Liver (tissue), 9 donors: ENCODE measurements around the gene NXN. TPM values are rescaled to one million over a fixed set of nuclear protein-coding genes. Genes with fewer than 3 reads are reported as not detected.

ENCODE experiments used
- DNase-seq: peaks from one replicate; pipeline ENCODE4 v3.0.0-alpha.2; 2017; ENCODE audit warnings: low spot score
- H3K27ac ChIP-seq, 2 donors: one replicate each; pipeline ENCODE4 v1.7.0; 2013; ENCODE audit warnings: inconsistent platforms in 2 of 2, low read length in 2 of 2, control low read depth in 1 of 2, low read depth in 1 of 2, mild to moderate bottlenecking in 1 of 2
- H3K27me3 ChIP-seq, 4 donors: one replicate each; pipeline versions ENCODE4 v1.6.1 to v1.7.0; 2013; ENCODE audit warnings: low read length in 3 of 4, inconsistent platforms in 1 of 4, mild to moderate bottlenecking in 1 of 4, moderate library complexity in 1 of 4; ENCODE audit not compliant: control insufficient read depth in 4 of 4, insufficient read depth in 4 of 4
- H3K36me3 ChIP-seq, 4 donors: one replicate each; pipeline versions ENCODE4 v1.6.1 to v1.7.0; 2013; ENCODE audit warnings: low read length in 3 of 4, mild to moderate bottlenecking in 3 of 4, low read depth in 1 of 4, moderate library complexity in 1 of 4; ENCODE audit not compliant: control insufficient read depth in 4 of 4, insufficient read depth in 3 of 4
- H3K4me1 ChIP-seq, 4 donors: one replicate each; pipeline versions ENCODE4 v1.6.1 to v1.7.0; 2013; ENCODE audit warnings: low read length in 3 of 4, mild to moderate bottlenecking in 3 of 4, moderate library complexity in 1 of 4; ENCODE audit not compliant: control insufficient read depth in 4 of 4, insufficient read depth in 4 of 4
- H3K4me3 ChIP-seq, 3 donors: one replicate each; pipeline versions ENCODE4 v1.6.1 to v1.7.0; 2013; ENCODE audit warnings: low read length in 3 of 3, control low read depth in 1 of 3, low read depth in 1 of 3, mild to moderate bottlenecking in 1 of 3
- H3K9ac ChIP-seq, 2 donors: one replicate each; pipeline ENCODE4 v1.7.0; 2013; ENCODE audit warnings: low read length in 2 of 2, mild to moderate bottlenecking in 2 of 2, moderate library complexity in 2 of 2, control low read depth in 1 of 2, low read depth in 1 of 2
- H3K9me3 ChIP-seq, 4 donors: one replicate each; pipeline versions ENCODE4 v1.6.1 to v1.7.0; 2013; ENCODE audit warnings: low read length in 3 of 4; ENCODE audit not compliant: control insufficient read depth in 4 of 4
- ATF3 ChIP-seq: IDR thresholded peaks from 2 replicates; pipeline ENCODE4 v1.6.1; 2016; ENCODE audit warnings: antibody characterized with exemption
- CTCF ChIP-seq: fragments of 150-350 bp; IDR thresholded peaks from 2 replicates; pipeline ENCODE4 v1.5.1; 2017; ENCODE audit warnings: improper control_type of control experiment, low read depth, low read length; ENCODE audit not compliant: missing input control
- EGR1 ChIP-seq, 2 donors: IDR thresholded peaks; 2 replicates each; pipeline ENCODE4 v1.6.1; 2016 to 2018; ENCODE audit warnings: antibody characterized with exemption in 2 of 2, low read depth in 2 of 2
- FOXA1 ChIP-seq: IDR thresholded peaks from 2 replicates; pipeline ENCODE4 v1.6.1; 2016; ENCODE audit warnings: antibody characterized with exemption
- FOXA2 ChIP-seq: IDR thresholded peaks from 2 replicates; pipeline ENCODE4 v1.6.1; 2016; ENCODE audit warnings: antibody characterized with exemption
- GABPA ChIP-seq, 2 donors: IDR thresholded peaks in 1 of 2; conservative IDR thresholded peaks in 1 of 2; 2 replicates each; pipeline ENCODE4 v1.6.1; 2016; ENCODE audit warnings: antibody characterized with exemption in 2 of 2, mild to moderate bottlenecking in 1 of 2, moderate library complexity in 1 of 2
- HNF4A ChIP-seq, 2 donors: conservative IDR thresholded peaks; 2 replicates each; pipeline ENCODE4 v1.6.1; 2016; ENCODE audit warnings: antibody characterized with exemption in 2 of 2, mild to moderate bottlenecking in 2 of 2
- HNF4G ChIP-seq: IDR thresholded peaks from 2 replicates; pipeline ENCODE4 v1.6.1; 2016; ENCODE audit warnings: antibody characterized with exemption
- JUND ChIP-seq, 2 donors: IDR thresholded peaks; 2 replicates each; pipeline ENCODE4 v1.6.1; 2016; ENCODE audit warnings: antibody characterized with exemption in 2 of 2
- MAX ChIP-seq: IDR thresholded peaks from 2 replicates; pipeline ENCODE4 v1.6.1; 2016; ENCODE audit warnings: antibody characterized with exemption
- NR2F2 ChIP-seq: IDR thresholded peaks from 2 replicates; pipeline ENCODE4 v1.6.1; 2016; ENCODE audit warnings: antibody characterized with exemption
- RAD21 ChIP-seq, 2 donors: IDR thresholded peaks; 2 replicates each; pipeline ENCODE4 v1.6.1; 2016; ENCODE audit warnings: antibody characterized with exemption in 2 of 2, mild to moderate bottlenecking in 2 of 2
- REST ChIP-seq: IDR thresholded peaks from 2 replicates; pipeline ENCODE4 v1.6.1; 2016; ENCODE audit warnings: antibody characterized with exemption, mild to moderate bottlenecking
- RXRA ChIP-seq, 2 donors: IDR thresholded peaks; 2 replicates each; pipeline ENCODE4 v1.6.1; 2017 to 2018; ENCODE audit warnings: antibody characterized with exemption in 2 of 2, mild to moderate bottlenecking in 1 of 2
- SP1 ChIP-seq: IDR thresholded peaks from 2 replicates; pipeline ENCODE4 v1.6.1; 2018; ENCODE audit warnings: antibody characterized with exemption, mild to moderate bottlenecking
- TAF1 ChIP-seq: conservative IDR thresholded peaks from 2 replicates; pipeline ENCODE4 v1.6.1; 2016; ENCODE audit warnings: antibody characterized with exemption, mild to moderate bottlenecking
- YY1 ChIP-seq: IDR thresholded peaks from 2 replicates; pipeline ENCODE4 v1.6.1; 2016; ENCODE audit warnings: antibody characterized with exemption, mild to moderate bottlenecking
- WGBS: extraction: QIAGEN DNeasy Blood & Tissue Kit; methylation state at CpG from one replicate; pipeline ENCODE4 v1.1.7; 2013; 5-methylcytosine and 5-hydroxymethylcytosine counted together
- polyA plus RNA-seq, 2 donors: library from polyadenylated mRNA; stranded (reverse) in 1 of 2; unstranded in 1 of 2; fragments of 200-250 nt in 1 of 2; fragments of >200 nt in 1 of 2; fragmentation: Nextera tagmentation in 1 of 2; extraction: Ambion mirVana in 1 of 2; gene quantifications; one replicate each; pipeline versions ENCODE4 v1.2.1 to v1.2.3, GENCODE V29; 2013 to 2015
- total RNA-seq, 2 donors: library from RNA; depleted of rRNA; stranded (reverse); fragments of >200 nt; gene quantifications; one replicate each; pipeline ENCODE4 v1.2.3, GENCODE V29; 2014
- donor health status: healthy.
- donor health status: healthy.
- donor health status: healthy.
- donor health status: healthy.
- donor health status: healthy.

The NXN gene
- total and polyA plus RNA-seq, 4 donors: 2.3 to 4.5 (median 3.3) TPM

- TF ChIP-seq ATF3: no peak
- no peak for TF ChIP-seq RAD21 (IDR thresholded peaks at IDR 0.05)
- TF ChIP-seq CTCF: no peak
- TF ChIP-seq SP1: no peak
- TF ChIP-seq NR2F2: no peak
- TF ChIP-seq FOXA2: no peak
- no peak for TF ChIP-seq FOXA1
- TF ChIP-seq HNF4A (conservative IDR thresholded peaks at IDR 0.05): no peak
- no peak for TF ChIP-seq MAX
- no peak for TF ChIP-seq TAF1
- TF ChIP-seq JUND (IDR thresholded peaks at IDR 0.05): no peak
- TF ChIP-seq GABPA (IDR thresholded peaks at IDR 0.05 in 1 of 2, conservative IDR thresholded peaks at IDR 0.05 in 1 of 2): no peak
- TF ChIP-seq RXRA (IDR thresholded peaks at IDR 0.05): no peak
- TF ChIP-seq YY1: no peak
- no peak for DNase-seq
- H3K36me3 ChIP-seq: peaks cover 0 to 3% (median 0%) of the 10 kb centered on the region in 4 donors
- H3K27me3 ChIP-seq: no peaks in the 10 kb centered on the region
- H3K4me1 ChIP-seq: no peaks in the 10 kb centered on the region
- WGBS: 89% methylated on average over 5 of the region's 5 CpGs
- H3K4me3 ChIP-seq: no peak overlapping the region
- no peak overlapping the region for H3K27ac ChIP-seq
- no peak overlapping the region for H3K9ac ChIP-seq
- H3K9me3 ChIP-seq: no peaks in the 10 kb centered on the region
Observed at GRCh38 chr17:828761-829160, 150.8 kb downstream of the NXN start.

GRCh38 chr17:826778-827177, 152.8 kb downstream of the NXN start:
- DNase-seq: no peak
- Histone ChIP-seq H3K9ac (no peak overlapping the region), H3K27me3 (no peaks in the 10 kb centered on the region), H3K4me3 (no peak overlapping the region), H3K36me3 (peaks cover 0 to 3% (median 1%) of the 10 kb centered on the region in 4 donors), H3K9me3 (no peaks in the 10 kb centered on the region), H3K27ac (no peak overlapping the region), H3K4me1 (no peaks in the 10 kb centered on the region)
- 93% methylated on average over 21 of the region's 21 CpGs for WGBS
- TF ChIP-seq HNF4G: no peak
- no peak for TF ChIP-seq YY1
- no peak for TF ChIP-seq FOXA1

- Histone ChIP-seq H3K9ac (no peak overlapping the region), H3K36me3 (peaks cover 0 to 3% (median 1%) of the 10 kb centered on the region in 4 donors), H3K9me3 (no peaks in the 10 kb centered on the region), H3K27ac (no peak overlapping the region), H3K4me3 (no peak overlapping the region), H3K4me1 (no peaks in the 10 kb centered on the region), H3K27me3 (no peaks in the 10 kb centered on the region)
- no peak for DNase-seq
- 90% methylated on average over 17 of the region's 17 CpGs for WGBS
- no peak for TF ChIP-seq REST
- TF ChIP-seq CTCF: no peak
- no peak for TF ChIP-seq EGR1 (IDR thresholded peaks at IDR 0.05; ENCODE audit: low read depth in 2 of 2)
- no peak for TF ChIP-seq GABPA (IDR thresholded peaks at IDR 0.05 in 1 of 2, conservative IDR thresholded peaks at IDR 0.05 in 1 of 2)
- no peak for TF ChIP-seq HNF4G
- TF ChIP-seq JUND (IDR thresholded peaks at IDR 0.05): no peak
- no peak for TF ChIP-seq YY1
- TF ChIP-seq MAX: no peak
- no peak for TF ChIP-seq RXRA (IDR thresholded peaks at IDR 0.05)
- no peak for TF ChIP-seq NR2F2
- TF ChIP-seq TAF1: no peak
- TF ChIP-seq FOXA1: no peak
- TF ChIP-seq RAD21 (IDR thresholded peaks at IDR 0.05): no peak
Observed at GRCh38 chr17:825216-825615, 154.4 kb downstream of the NXN start.
